SIG-M5 treated with dmso at 0.1 percent for 504 hours (cell line): ENCODE measurements around the gene GPR152.

Experiments
- DNase-seq: peaks from one replicate; lab custom pipeline; 2025; ENCODE audit not compliant: unreplicated experiment; lab: John Stamatoyannopoulos, UW

Gene GPR152, protein sequence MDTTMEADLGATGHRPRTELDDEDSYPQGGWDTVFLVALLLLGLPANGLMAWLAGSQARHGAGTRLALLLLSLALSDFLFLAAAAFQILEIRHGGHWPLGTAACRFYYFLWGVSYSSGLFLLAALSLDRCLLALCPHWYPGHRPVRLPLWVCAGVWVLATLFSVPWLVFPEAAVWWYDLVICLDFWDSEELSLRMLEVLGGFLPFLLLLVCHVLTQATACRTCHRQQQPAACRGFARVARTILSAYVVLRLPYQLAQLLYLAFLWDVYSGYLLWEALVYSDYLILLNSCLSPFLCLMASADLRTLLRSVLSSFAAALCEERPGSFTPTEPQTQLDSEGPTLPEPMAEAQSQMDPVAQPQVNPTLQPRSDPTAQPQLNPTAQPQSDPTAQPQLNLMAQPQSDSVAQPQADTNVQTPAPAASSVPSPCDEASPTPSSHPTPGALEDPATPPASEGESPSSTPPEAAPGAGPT

DNA sequence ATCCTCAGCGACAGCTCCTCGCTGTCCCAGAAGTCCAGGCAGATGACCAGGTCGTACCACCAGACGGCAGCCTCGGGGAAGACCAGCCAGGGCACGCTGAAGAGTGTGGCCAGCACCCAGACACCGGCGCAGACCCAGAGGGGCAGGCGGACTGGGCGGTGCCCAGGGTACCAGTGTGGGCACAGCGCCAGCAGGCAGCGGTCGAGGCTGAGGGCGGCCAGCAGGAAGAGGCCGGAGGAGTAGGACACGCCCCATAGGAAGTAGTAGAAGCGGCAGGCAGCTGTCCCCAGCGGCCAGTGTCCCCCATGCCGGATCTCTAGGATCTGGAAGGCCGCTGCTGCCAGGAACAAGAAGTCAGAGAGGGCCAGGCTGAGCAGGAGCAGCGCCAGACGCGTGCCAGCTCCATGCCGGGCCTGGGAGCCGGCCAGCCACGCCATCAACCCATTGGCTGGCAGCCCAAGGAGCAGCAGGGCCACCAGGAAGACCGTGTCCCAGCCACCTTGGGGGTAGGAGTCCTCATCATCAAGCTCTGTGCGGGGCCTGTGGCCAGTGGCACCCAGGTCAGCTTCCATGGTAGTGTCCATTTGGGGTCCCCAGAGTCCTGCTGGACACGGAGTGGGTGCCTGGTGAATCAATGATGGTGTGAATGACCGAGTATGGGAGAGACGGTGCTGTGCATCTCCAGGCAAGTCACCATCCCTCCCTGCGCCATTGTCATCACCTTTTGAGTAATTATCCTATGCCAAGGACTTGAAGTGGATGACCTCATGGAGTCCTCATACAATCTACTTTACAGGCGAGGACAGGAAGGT is at the start of gene GPR152:
GPR152 (minus strand) TSS at position 589 of the 812 bp plus-strand sequence; CDS start at position 584, 5 bp downstream.
- DNase-seq = no peak

DNA sequence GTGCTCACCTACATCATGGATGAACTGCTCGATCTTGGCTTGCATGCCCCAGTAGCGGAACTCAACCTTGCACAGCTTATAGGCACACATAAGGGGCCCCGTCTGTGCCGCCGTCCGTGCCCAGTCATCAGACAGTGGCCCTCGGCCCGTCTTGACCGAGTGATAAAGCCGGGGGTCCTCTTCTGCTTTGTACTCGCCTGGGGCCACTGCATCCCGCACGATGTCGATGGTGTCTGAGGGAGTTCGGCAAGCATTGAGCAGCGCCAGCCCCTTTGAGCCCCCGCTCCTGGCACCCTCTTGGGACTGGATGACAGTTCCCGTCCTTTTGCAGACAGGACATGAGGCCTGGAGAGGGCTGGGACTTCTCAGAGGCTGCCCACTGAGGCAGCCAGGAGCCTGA is 49.3 kb upstream of the GPR152 start:
- no peak for DNase-seq

DNA sequence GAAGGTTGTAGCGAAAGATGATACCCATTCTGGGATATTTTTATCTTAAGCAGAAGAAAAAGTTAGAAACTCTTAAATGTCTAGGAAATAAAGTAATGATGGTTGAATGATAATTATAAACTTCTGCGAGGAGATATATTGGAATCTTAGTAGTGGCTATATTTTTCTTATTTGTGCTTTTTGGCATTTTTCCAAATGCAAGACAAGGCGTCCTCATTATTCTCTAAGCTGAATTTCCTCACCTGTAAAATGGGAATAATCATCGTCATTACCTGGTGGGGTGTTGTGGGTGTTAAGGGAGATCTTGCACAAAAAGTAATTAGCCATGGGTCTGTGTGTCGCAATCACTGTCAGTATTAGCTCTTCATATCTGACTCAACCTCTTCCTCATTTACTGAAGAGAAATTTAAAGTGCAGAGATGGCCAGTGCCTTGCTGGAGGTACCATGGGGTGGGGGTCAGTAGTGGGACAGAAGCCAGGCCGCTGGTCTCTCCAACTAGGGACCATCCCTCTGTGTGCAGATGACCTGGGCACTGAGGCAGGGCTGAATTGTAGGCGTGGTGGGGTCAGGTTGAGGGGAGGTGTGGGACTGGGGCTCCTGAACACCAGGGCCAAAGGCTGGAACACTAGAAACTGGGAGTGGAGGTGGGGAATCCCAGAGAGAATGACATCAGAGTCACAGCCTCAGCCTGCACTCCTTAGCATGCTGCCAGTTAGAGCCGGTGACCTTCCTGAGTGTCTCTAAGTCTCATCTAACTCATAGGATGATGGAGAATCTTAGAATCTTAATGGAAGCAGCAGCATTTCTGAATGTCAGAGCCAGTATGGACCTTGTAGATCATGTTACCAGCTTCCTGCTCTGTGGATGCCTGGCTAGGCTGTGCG is 48.5 kb upstream of the GPR152 start:
- peak; percentile 69 for DNase-seq

DNA sequence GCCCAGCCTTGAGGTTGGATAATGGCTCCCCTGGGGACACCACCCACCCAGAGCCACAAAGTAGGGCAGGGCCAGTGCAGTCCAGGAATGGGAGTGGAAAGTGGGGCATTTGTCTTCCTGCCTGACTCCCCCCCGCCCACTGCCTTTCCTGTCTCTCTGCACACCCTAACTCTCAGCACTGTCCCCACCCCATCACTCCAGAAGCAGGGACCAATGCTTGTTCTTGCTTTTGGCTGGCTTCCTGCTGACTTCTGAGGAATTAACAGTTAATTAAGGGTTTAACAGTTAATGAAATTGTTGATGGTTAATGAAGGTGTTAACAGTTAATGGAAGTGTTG is 47.9 kb upstream of the GPR152 start:
- DNase-seq = no peak

DNA sequence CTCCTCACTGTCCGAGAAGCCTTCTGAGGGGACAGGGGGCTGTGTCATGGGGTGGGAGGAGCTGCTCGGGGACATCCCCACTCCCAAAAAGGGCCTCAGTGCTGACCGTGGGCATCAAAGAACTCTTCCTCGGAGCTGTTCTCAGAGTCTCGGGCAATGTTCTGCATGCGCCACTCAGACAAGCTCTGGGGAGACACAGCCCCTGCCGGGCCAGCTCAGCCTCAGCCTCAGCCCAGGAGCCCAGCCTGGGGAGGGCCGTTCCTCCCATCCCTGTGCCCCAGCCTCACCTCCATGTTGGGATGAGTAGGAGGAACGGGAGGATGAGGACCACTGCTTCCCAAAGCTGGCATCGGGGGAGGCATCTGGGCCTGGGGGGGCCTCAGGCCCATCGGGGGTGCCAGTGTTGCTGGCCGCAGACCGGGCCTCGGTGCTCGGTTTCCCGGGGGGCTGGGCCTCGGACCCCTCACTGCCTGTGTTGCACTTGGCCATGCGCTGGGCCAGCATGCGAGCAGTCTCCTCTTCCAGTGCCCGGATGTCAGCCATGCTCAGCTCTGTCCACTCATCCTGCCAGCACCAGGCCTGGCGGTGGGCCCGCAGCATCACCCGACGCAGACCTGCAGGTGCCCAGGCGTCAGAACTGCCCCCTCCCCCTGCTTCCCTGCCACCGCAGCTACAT is 47.4 kb upstream of the GPR152 start:
- no peak for DNase-seq

DNA sequence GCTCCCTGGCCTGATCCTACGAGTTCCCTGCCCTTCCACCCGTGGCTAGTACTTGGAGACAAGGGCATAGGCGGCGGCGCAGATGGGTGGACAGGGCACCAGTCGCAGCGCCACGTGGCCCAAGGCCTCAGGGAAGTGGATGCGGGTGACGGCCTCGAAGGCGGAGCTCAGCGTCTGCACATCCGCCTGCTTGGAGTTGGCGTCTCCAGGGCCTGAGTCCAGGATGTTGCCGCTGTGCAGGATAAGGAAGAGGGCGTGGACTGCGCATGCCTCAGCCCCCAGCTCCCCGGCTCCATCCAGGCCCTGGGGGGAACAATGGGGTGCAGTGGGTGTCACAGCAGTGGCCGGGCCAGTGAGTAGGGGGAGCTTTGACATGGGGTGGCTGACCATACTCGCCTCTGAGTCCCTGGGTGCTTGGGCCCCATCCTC is 46.0 kb upstream of the GPR152 start:
- DNase-seq = no peak

DNA sequence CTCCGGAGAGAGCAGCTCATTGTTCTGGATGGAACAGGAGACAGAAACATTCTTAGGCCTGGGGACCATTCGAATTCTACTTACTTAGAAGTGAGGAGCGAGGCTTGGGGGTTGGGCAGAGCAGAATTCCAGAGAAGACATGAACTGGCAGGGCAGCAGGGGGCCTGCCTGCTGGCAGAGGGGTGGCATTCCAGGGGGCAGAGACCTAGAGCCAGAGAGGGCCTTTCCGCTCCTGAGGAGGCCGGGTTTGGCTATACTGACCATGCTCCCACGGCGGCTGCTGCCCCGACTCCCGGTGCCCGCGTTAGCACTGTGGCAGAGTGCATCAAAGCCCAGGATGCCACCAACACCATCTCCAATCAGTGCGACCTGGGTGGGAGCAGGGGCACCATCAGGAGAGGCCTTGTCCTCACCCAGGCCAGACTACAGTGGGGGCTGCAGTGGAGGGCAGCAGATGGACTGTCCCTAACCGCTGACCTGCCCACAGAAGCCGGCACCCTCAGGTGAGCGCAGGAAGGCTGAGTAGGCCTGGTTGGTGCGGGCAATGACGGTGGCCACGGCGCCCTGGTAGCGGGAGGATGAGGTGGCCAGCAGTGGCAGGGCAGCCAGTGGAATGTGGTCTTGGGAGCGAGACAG is 45.2 kb upstream of the GPR152 start:
- no peak for DNase-seq

DNA sequence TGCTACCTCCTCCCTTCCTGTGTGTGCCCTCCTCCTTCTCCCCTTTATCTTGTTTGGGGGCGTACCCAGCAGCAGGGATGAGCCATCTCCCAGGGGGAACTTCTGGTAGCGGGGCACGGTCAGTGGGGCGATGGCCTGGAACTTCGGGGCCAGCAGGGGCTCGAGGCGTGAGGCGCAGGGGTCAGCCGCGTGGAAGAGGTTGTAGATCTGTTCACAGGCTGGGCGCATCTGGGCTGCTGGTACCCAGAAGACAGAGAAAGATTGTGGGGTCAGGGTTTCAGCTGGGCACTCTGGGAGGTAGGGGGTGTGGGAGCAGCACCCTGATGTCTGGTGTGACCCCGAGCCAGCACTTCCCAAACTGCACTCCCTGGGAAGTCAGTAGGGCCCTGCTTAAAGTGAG is 43.6 kb upstream of the GPR152 start:
- no peak for DNase-seq

DNA sequence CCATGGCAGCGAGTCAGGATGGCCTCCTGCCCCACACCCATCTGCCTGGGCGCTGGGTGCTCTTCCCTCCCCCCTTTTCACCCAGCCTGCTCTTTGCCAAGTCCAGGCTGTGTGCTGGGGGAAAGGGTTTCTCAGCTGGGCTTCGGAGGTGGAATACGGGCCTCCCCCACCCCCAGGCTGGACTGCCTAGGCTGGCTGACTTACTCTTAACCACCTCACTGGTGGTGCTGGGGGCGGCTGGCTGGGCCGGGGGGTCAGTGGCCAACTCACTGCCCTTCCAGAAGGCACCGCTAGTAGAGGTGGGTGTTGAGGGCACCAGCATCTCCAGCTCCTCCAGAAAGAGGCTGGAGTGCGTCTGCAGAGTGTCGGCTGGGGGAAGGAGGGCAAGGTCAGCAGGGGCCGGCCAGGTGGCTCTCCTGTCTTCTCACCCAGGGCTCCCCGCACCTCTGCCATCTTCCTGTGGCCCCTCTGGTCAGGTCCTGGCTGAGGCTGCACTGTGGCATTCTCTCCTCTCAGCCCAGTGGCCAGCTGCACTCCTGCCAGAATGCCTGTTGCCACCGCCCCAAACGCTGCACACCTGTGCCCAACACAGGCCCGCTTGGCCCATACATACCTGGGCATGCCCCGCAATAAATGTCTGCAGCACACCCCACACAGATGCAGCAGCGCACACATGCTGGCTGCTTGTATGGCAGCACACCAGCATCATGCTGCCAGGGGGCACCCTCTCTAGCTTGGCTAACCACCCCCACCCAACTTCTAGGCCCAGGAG is 42.9 kb upstream of the GPR152 start:
- DNase-seq = no peak

DNA sequence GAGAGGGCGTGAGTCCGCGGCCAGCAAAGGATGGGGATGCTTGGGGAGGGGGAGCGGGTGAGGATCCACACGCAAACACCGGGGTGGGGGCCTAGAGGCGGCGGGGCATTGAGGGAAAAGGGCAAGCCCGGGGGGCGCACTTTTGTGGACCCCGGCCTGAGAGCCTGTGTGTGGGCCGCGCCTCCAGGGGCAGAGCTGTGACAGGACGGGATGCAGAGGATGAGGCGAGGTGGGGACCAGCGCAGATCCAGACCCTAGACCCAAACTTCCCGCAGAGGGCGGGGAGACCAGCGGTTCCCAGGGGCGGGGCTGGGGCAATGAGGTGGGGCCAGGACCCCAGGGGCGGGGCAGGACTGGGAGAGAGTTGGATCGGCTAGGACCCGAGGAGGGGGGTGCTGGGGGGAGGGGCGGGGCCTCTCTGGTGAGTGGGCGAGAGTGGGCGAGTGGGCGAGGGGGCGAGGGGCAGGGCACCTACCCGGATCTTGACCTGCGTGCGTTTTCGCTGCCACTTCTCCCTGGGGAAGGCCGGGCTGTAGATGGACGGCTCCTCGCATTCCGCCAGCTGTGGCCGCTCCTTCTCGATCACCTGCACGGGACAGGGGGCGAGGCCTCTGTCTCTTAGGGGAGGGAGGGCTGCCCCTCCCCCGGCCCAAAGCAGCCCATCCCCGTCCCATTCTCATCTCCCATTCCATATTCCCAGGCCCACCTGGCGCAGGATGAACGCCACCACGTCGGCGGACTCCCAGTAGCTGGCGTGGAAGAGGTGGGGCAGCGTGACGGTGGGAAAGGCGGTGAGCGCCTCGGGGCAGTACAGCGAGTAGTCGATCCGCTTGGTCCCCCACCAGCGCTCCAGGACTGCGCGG is 42.1 kb upstream of the GPR152 start:
- DNase-seq = no peak

DNA sequence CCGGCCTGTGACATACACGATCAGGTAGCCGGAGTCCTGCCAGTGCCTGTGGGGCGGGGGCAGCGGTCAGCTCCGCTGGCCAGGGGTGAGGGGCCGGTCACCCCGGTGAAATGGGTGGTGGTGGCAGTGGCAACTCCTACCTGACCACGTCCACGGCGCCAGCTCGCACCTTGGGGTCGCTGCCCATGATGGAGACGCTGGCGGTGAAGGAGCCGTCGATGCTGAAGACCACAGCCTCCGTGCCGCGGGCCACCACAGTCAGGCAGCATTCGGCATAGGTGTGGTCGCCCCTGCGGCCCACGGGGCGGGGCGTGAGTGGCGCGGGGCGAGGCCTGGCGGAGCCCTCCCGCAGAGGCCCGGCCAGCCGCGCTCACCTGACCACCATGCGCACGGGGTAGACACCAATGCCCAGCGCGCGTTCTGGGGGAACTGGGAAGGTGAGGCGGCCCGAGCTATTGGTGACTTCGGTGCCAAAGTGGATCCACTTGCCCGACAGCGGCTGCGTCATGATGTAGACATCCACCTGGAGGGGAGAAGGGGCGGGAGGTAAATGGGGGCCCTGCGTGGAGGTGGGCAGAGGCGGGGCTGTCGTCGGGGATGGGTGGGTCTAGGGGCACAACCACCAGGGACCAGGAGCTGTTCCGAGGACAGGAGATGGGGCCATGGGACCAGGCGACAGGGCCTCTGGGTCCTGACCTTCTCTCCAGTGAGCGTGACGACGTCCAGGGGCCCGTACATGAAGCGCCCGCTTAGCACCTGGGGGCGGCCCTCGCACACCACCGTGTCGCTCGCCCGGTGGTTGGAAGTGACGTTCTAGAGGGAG is 41.2 kb upstream of the GPR152 start:
- no peak for DNase-seq

DNA sequence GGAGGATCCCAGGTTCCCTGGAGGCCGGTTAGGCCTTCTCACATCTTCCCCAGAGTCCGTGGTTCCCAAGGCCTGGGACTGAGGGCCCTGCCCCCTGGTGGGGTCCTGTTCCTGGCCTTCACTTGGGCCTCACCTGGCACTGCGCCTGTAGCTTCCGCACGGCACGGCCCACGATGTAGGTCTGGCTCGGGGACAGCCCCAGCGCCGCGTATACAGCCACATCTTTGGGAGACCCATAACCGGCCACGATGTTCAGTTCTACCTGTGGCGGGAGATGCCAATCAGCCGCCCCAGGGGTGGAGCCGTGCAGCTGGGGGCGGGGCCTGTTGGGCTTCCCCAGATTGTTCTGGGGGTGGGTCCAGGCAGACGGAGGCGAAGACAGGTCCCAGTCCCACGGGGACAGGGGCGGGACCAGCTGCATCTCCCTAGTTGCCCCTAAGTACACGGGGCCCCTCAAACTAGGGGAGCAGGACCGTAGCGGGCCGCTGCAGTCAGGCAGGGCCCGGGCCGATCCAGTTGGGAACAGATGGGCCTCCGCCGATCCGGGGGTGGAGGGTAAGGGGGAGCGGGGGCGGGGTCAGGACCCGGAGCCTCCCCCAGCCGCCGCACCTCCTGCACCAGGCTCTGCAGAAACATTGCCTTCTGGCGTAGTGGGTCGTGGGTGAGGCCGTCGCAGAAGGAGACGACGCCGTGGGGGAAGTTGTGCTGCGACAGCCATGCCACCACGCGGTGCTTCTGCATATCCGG is 40.4 kb upstream of the GPR152 start:
- DNase-seq = no peak

DNA sequence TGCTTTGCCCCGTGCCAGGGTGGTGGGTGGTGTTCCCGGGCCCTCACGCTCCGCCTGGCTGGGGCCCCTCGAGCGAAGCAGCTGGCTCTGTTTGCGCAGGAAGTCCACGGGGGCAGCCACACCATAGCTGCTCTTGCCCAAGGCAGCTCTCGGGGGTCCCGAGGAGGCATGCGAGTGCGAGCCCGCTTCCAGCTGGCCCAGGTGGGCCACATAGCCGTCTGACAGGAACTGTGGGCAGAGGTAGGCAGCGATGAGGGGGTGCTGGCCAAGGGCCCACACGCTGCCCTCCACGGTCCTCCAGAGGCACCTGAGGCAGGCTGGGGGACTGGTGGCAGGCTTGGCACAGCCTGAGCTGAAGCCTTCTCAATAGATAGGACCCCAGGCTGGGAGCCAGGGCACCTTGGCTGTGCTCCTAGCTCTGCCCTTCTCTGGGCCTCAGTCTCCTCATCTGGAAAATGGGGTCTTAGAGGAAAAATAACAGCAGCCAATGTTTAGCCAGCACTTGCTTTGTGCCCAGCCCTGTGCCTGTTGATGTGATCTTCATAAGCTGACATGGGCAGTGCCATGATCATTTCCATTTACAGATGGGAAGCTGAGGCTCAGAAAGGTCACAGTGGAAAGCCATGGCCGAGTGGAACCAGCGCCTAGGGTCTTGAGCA is 39.7 kb upstream of the GPR152 start:
- no peak for DNase-seq

DNA sequence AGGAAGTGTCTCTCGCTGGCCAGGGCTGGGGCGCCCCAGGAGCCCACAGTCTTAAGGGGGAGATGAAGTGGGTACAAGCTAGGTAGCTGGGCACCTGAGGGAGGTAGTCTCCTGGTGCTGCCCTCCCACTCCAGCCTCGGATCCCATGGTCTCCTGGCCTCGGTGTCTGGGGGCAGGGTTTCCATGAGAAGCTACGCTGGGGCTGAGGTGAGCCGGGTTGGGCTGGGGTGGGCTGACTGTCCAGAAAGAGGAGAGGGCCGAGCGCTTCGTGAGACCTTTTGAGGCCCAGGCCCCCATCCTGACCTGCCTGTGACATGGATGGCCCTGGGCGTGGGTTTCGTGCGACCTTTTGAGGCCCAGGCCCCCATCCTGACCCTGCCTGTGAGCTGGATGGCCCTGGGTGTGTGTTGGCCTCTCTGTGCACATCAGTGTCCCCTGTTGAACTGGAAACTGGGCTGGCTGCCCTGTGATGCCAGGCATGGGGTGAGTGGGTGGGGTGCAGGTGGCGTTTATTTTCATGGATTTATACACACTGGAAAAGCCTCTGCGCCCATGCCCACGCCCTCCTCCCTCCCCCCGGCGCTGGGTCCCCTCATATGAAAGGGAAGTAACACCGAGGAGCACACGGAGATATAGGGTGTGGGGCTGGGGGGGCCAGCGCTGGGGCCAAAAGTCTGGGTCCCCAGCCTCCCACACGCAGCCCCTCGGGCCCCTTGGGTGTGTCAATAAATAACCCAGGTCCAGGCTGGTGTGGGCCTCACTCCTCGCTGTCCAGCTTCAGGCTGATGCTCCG is 38.9 kb upstream of the GPR152 start:
- DNase-seq = no peak

DNA sequence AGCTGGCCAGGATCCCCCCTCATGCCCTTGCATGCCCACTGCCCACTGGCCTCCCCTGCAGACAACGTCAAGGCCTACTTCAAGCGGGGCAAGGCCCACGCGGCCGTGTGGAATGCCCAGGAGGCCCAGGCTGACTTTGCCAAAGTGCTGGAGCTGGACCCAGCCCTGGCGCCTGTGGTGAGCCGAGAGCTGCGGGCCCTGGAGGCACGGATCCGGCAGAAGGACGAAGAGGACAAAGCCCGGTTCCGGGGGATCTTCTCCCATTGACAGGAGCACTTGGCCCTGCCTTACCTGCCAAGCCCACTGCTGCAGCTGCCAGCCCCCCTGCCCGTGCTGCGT is 38.2 kb upstream of the GPR152 start:
- DNase-seq = no peak
